ENCODE measurements around the gene HHIPL1. TPM values are rescaled to one million over a fixed set of nuclear protein-coding genes. Genes with fewer than 3 reads are reported as not detected.

HHIPL1 gene
- total RNA-seq, 2 donors from 2014 or later: 0.44 to 0.93 TPM

- H3K27ac ChIP-seq: peak overlapping the region; percentile 51
- no peaks in the 10 kb centered on the region for H3K27me3 ChIP-seq
- peak; percentile 84 for DNase-seq
- H3K9ac ChIP-seq (ENCODE audit: low read depth in 2 of 2, low read length in 2 of 2): peak overlapping the region; percentile 48 to 84
- H3K4me3 ChIP-seq: peak overlapping the region; percentile 53
- no peaks in the 10 kb centered on the region for H3K36me3 ChIP-seq
- H3K9me3 ChIP-seq: no peaks in the 10 kb centered on the region
- peaks cover 5% of the 10 kb centered on the region for H3K4me1 ChIP-seq
- intact Hi-C loops (cut with DNase I): loop anchor here (5.0 kb wide), 1 partner anchor 204 kb away; no protein-coding TSS in a partner anchor
- TF ChIP-seq CTCF (IDR thresholded peaks at IDR 0.05): peak; percentile 92
Observed at GRCh38 chr14:99682809-99683618, 38.1 kb downstream of the HHIPL1 start.

GRCh38 chr14:99683619-99684409, 38.9 kb downstream of the HHIPL1 start, which contains the start of gene CYP46A1:
CYP46A1 (plus strand) TSS chr14:99684298; CDS start chr14:99684418, 120 bp downstream.
- H3K27me3 ChIP-seq: no peaks in the 10 kb centered on the region
- no peaks in the 10 kb centered on the region for H3K9me3 ChIP-seq
- no peaks in the 10 kb centered on the region for H3K36me3 ChIP-seq
- peak within 1 kb of the TSS; percentile 51 for H3K27ac ChIP-seq
- intact Hi-C loops (cut with DNase I): loop anchor here (5.0 kb wide), 1 partner anchor 203 kb away; no protein-coding TSS in a partner anchor
- H3K9ac ChIP-seq (ENCODE audit: low read depth in 2 of 2, low read length in 2 of 2): peak within 1 kb of the TSS; percentile 48 to 84
- DNase-seq: peak; percentile 100
- H3K4me1 ChIP-seq: peaks cover 5% of the 10 kb centered on the region
- H3K4me3 ChIP-seq: peak within 1 kb of the TSS; percentile 60
- TF ChIP-seq CTCF (IDR thresholded peaks at IDR 0.05): no peak

- Histone ChIP-seq H3K9ac (ENCODE audit: low read depth in 2 of 2, low read length in 2 of 2) (peak overlapping the region; percentile 12 to 63), H3K27ac (no peak overlapping the region), H3K4me3 (peak overlapping the region; percentile 60)
Observed at GRCh38 chr14:99684410-99684934, 39.5 kb downstream of the HHIPL1 start.

GRCh38 chr14:99685151-99685591, 40.2 kb downstream of the HHIPL1 start:
- Histone ChIP-seq H3K4me3 (no peak overlapping the region), H3K4me1 (peaks cover 5% of the 10 kb centered on the region), H3K36me3 (no peaks in the 10 kb centered on the region), H3K27me3 (no peaks in the 10 kb centered on the region), H3K27ac (no peak overlapping the region), H3K9ac (ENCODE audit: low read depth in 2 of 2, low read length in 2 of 2) (no peak overlapping the region), H3K9me3 (no peaks in the 10 kb centered on the region)
- DNase-seq: no peak
- intact Hi-C loops (cut with DNase I): no loop called here
- no peak for TF ChIP-seq CTCF (IDR thresholded peaks at IDR 0.05)

More at GRCh38 chr14:99684410-99684934, 39.5 kb downstream of the HHIPL1 start:
- peaks cover 5% of the 10 kb centered on the region for H3K4me1 ChIP-seq
- intact Hi-C loops (cut with DNase I): loop anchor here (5.0 kb wide), 1 partner anchor 203 kb away; no protein-coding TSS in a partner anchor
- no peak for DNase-seq
- H3K9me3 ChIP-seq: no peaks in the 10 kb centered on the region
- H3K36me3 ChIP-seq: no peaks in the 10 kb centered on the region
- TF ChIP-seq CTCF (IDR thresholded peaks at IDR 0.05): no peak
- no peaks in the 10 kb centered on the region for H3K27me3 ChIP-seq

- H3K27ac ChIP-seq: no peak overlapping the region
- no peak for TF ChIP-seq CTCF (IDR thresholded peaks at IDR 0.05)
- H3K9me3 ChIP-seq: no peaks in the 10 kb centered on the region
- H3K36me3 ChIP-seq: no peaks in the 10 kb centered on the region
- intact Hi-C loops (cut with DNase I): no loop called here
- no peak overlapping the region for H3K9ac ChIP-seq (ENCODE audit: low read depth in 2 of 2, low read length in 2 of 2)
- H3K27me3 ChIP-seq: no peaks in the 10 kb centered on the region
- no peak overlapping the region for H3K4me3 ChIP-seq
- H3K4me1 ChIP-seq: peaks cover 5% of the 10 kb centered on the region
- no peak for DNase-seq
Observed at GRCh38 chr14:99685596-99685995, 40.7 kb downstream of the HHIPL1 start.
